Body of pancreas (tissue), 4 donors: Measurements from ENCODE around the gene TMEM145. TPM values are rescaled to one million over a fixed set of nuclear protein-coding genes. Genes with fewer than 3 reads are reported as not detected.
A peak's percentile ranks its signal among the peaks of the same experiment; 100 is the strongest.

Experiments used
- ATAC-seq: fragments of 150-250 bp; one replicate; pipeline ENCODE4 v1.9.1; 2016
- DNase-seq, 4 donors: peaks; one replicate each; pipeline ENCODE4 v3.0.0-alpha.2; 2019
- H3K27ac ChIP-seq, 4 donors: fragments of 200-600 bp; sonication (generic); 1 replicate in 3 of 4; 2 replicates in 1 of 4; pipeline versions ENCODE4 v1.5.1 to v1.6.1; 2016 to 2019; ENCODE audit warnings: mild to moderate bottlenecking in 1 of 4, mixed read lengths in 1 of 4, moderate library complexity in 1 of 4
- H3K27me3 ChIP-seq, 2 donors: fragments of 200-600 bp; sonication (generic); one replicate each; pipeline ENCODE4 v1.6.0; 2016; ENCODE audit warnings: mild to moderate bottlenecking in 1 of 2
- H3K36me3 ChIP-seq, 2 donors: fragments of 200-600 bp; sonication (generic); replicated peaks in 1 of 2; 2 replicates each; pipeline ENCODE4 v1.5.1; 2016; ENCODE audit warnings: low read depth in 2 of 2; ENCODE audit not compliant: insufficient read depth in 1 of 2
- H3K4me1 ChIP-seq: fragments of 200-600 bp; sonication (generic); one replicate; pipeline ENCODE4 v1.6.0; 2016
- H3K4me3 ChIP-seq, 2 donors: fragments of 200-600 bp; sonication (generic); 1 replicate in 1 of 2; 2 replicates in 1 of 2; pipeline ENCODE4 v1.5.1; 2016 to 2019
- H3K9me3 ChIP-seq, 3 donors: fragments of 200-600 bp; sonication (generic); 1 replicate in 2 of 3; 2 replicates in 1 of 3; pipeline ENCODE4 v1.5.1; 2016
- CTCF ChIP-seq, 7 experiments: fragments of 450-650 bp in 4 of 7; fragments of 200-600 bp in 3 of 7; sonication (generic) in 3 of 7; IDR thresholded peaks; one replicate each; pipeline ENCODE4 v1.5.1; 2016 to 2019; ENCODE audit warnings: antibody characterized with exemption in 7 of 7
- POLR2A ChIP-seq, 3 donors: fragments of 450-650 bp; IDR thresholded peaks; one replicate each; pipeline ENCODE4 v1.6.1; 2016; ENCODE audit warnings: antibody characterized with exemption in 3 of 3, mild to moderate bottlenecking in 2 of 3
- WGBS, 2 donors: methylation state at CpG; one replicate each; pipeline ENCODE4 v1.1.5; 2017; 5-methylcytosine and 5-hydroxymethylcytosine counted together
- intact Hi-C: fragments of 100-400 bp; cut with DNase I; formaldehyde crosslinking; loops from one replicate; pipeline ENCODE4 v1.15.1; 2023
- total RNA-seq, 2 donors: library from RNA; depleted of rRNA; stranded (reverse); fragments of >200 nt; gene quantifications; one replicate each; pipeline ENCODE4 v1.1.0, GENCODE V29; 2016

The TMEM145 gene
- total RNA-seq, 2 donors from 2014 or later: not detected

- H3K27me3 ChIP-seq: no peaks in the 10 kb centered on the region
- no peak for TF ChIP-seq CTCF (IDR thresholded peaks at IDR 0.05)
- TF ChIP-seq POLR2A (IDR thresholded peaks at IDR 0.05): no peak
- H3K27ac ChIP-seq: peak within 1 kb of the TSS; percentile 99 to 100 (median 99)
- H3K9me3 ChIP-seq: no peaks in the 10 kb centered on the region
- ATAC-seq: peak; percentile 84
- 1% methylated on average over 26 to 44 of the region's 52 CpGs for WGBS, 2 donors
- H3K36me3 ChIP-seq: no peaks in the 10 kb centered on the region
- peak within 1 kb of the TSS; percentile 12 to 93 for H3K4me3 ChIP-seq
- intact Hi-C loops: no loop called here
- peak; percentile 99 to 100 (median 100) for DNase-seq
- peaks cover 36% of the 10 kb centered on the region for H3K4me1 ChIP-seq
Measured at GRCh38 chr19:42268704-42269477, 44.2 kb upstream of the TMEM145 start, which contains the start of gene CIC. CIC (plus strand) TSS chr19:42269252; CDS start chr19:42271784, 2,532 bp downstream.

GRCh38 chr19:42269478-42270345 is 43.4 kb upstream of the TMEM145 start:
- ATAC-seq: no peak

GRCh38 chr19:42270346-42271044 is 42.6 kb upstream of the TMEM145 start:
- 3 to 12% methylated on average over 5 to 18 of the region's 18 CpGs for WGBS, 2 donors
- Histone ChIP-seq H3K4me1 (peaks cover 51% of the 10 kb centered on the region), H3K36me3 (no peaks in the 10 kb centered on the region), H3K27me3 (no peaks in the 10 kb centered on the region), H3K4me3 (peak overlapping the region in 1 of 2 donors; percentile 93), H3K9me3 (no peaks in the 10 kb centered on the region), H3K27ac (peak overlapping the region; percentile 90 to 97 (median 96))
- DNase-seq: peak; percentile 54 to 77 (median 69)
- intact Hi-C loops: no loop called here
- ATAC-seq: no peak
- TF ChIP-seq POLR2A (IDR thresholded peaks at IDR 0.05) (peak; percentile 53 to 59 (median 55)), CTCF (IDR thresholded peaks at IDR 0.05) (no peak)

More at GRCh38 chr19:42269478-42270345, 43.4 kb upstream of the TMEM145 start:
- Histone ChIP-seq H3K27ac (peak overlapping the region; percentile 90 to 97 (median 96)), H3K36me3 (no peaks in the 10 kb centered on the region), H3K4me1 (peaks cover 44% of the 10 kb centered on the region), H3K9me3 (no peaks in the 10 kb centered on the region), H3K27me3 (no peaks in the 10 kb centered on the region), H3K4me3 (peak overlapping the region; percentile 12 to 93)
- peak in 2 of 4 donors; percentile 29 to 34 for DNase-seq
- TF ChIP-seq CTCF (IDR thresholded peaks at IDR 0.05) (no peak), POLR2A (IDR thresholded peaks at IDR 0.05) (peak in 1 of 3 donors; percentile 7)
- WGBS, 2 donors: 30 to 35% methylated on average over 10 of the region's 10 CpGs
- intact Hi-C loops: no loop called here

- no peaks in the 10 kb centered on the region for H3K36me3 ChIP-seq
- ATAC-seq (no peak), DNase-seq (peak in 1 of 4 donors; percentile 46)
- peak overlapping the region; percentile 90 to 97 (median 96) for H3K27ac ChIP-seq
- intact Hi-C loops: no loop called here
- TF ChIP-seq POLR2A (IDR thresholded peaks at IDR 0.05) (no peak), CTCF (IDR thresholded peaks at IDR 0.05) (no peak)
- H3K4me3 ChIP-seq: no peak overlapping the region
- H3K27me3 ChIP-seq: no peaks in the 10 kb centered on the region
- no peaks in the 10 kb centered on the region for H3K9me3 ChIP-seq
- 8 to 39% methylated on average over 2 to 3 of the region's 3 CpGs for WGBS, 2 donors
- peaks cover 55% of the 10 kb centered on the region for H3K4me1 ChIP-seq
Measured at GRCh38 chr19:42271045-42271419, 42.1 kb upstream of the TMEM145 start.
